ENCODE measurements around the gene LOXL4. TPM values are rescaled to one million over a fixed set of nuclear protein-coding genes. Genes with fewer than 3 reads are reported as not detected.

Gene LOXL4
- total and polyA plus RNA-seq, 3 experiments from 2014 or later, result 0.43 TPM; not detected in 2

DNA sequence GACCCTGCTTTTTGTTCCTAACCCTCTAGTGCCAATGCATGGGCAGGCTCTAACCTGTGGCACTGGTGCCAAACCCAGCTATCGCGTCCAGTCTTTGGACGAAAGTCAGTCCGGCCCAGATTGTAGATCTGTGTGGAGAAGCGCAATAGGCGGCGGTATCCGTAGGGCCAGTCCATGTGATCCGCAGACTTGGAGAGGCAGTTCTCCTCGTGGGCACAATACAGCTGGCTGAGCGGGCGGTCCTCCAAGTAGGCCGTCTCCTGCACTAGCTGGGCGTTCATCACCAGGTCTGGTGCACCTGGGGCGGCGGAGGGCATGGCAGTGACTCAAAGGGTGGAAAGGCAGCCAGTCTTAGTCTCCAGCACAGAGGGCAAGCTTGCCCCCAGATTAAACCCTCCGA is 14.5 kb downstream of the LOXL4 start:
- POLR2A ChIA-PET, result no interaction called here
- no peaks in the 10 kb centered on the region for H3K9me3 ChIP-seq (ENCODE audit: low read length)
- H3K4me3 ChIP-seq (ENCODE audit: low read length), result no peak overlapping the region
- Mint-ChIP-seq H3K9me3 (no peaks in the 10 kb centered on the region), H3K4me3 (no peak overlapping the region), H3K36me3 (peaks cover 0 to 57% (median 25%) of the 10 kb centered on the region in 3 donors), H3K4me1 (no peaks in the 10 kb centered on the region), H3K27me3 (no peaks in the 10 kb centered on the region), H3K27ac (no peak overlapping the region)
- no peaks in the 10 kb centered on the region for H3K27me3 ChIP-seq (ENCODE audit: insufficient read depth, low read length, poor library complexity, severe bottlenecking)
- CTCF ChIA-PET, result interaction anchor here (1.5 kb wide), 1 partner anchor 18 kb away, joined by 3 read pairs; no protein-coding TSS in a partner anchor
- peaks cover 8% of the 10 kb centered on the region for H3K36me3 ChIP-seq (ENCODE audit: insufficient read depth, low read length)
- no peaks in the 10 kb centered on the region for H3K4me1 ChIP-seq (ENCODE audit: insufficient read depth, low read length)
- DNase-seq, result no peak
- H3K27ac ChIP-seq (ENCODE audit: low read depth, low read length), result no peak overlapping the region

DNA sequence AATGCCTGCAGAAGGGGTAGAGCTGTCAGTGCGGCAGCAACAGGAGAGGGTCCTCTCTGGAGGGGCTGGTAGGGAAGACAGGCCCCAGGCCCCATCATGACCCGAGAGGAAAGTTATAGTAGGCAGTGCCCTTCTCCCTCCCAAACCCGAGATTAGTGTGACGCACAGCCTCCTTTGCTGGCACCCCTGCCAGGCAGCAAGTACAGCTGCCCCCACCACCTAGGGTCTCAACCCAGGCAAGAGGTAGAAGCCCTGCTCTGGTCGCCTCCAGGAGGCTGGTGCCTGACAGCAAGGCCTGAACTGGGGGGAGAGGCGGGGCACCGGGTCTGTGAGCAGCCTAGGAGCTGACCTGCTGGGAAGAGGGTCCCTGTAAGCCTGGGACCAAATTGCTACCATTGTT is 15.5 kb downstream of the LOXL4 start:
- H3K4me1 Mint-ChIP-seq, result no peaks in the 10 kb centered on the region
- Histone ChIP-seq H3K9me3 (ENCODE audit: low read length) (no peaks in the 10 kb centered on the region), H3K27me3 (ENCODE audit: insufficient read depth, low read length, poor library complexity, severe bottlenecking) (no peaks in the 10 kb centered on the region), H3K4me1 (ENCODE audit: insufficient read depth, low read length) (no peaks in the 10 kb centered on the region), H3K36me3 (ENCODE audit: insufficient read depth, low read length) (peaks cover 16% of the 10 kb centered on the region), H3K27ac (ENCODE audit: low read depth, low read length) (no peak overlapping the region), H3K4me3 (ENCODE audit: low read length) (no peak overlapping the region)
- ChIA-PET POLR2A (no interaction called here), CTCF (no interaction called here)
- no peak for DNase-seq
- no peak overlapping the region for H3K27ac Mint-ChIP-seq
- no peaks in the 10 kb centered on the region for H3K9me3 Mint-ChIP-seq
- H3K27me3 Mint-ChIP-seq, result no peaks in the 10 kb centered on the region
- H3K36me3 Mint-ChIP-seq, result peaks cover 0 to 67% (median 29%) of the 10 kb centered on the region in 3 donors
- H3K4me3 Mint-ChIP-seq, result no peak overlapping the region

DNA sequence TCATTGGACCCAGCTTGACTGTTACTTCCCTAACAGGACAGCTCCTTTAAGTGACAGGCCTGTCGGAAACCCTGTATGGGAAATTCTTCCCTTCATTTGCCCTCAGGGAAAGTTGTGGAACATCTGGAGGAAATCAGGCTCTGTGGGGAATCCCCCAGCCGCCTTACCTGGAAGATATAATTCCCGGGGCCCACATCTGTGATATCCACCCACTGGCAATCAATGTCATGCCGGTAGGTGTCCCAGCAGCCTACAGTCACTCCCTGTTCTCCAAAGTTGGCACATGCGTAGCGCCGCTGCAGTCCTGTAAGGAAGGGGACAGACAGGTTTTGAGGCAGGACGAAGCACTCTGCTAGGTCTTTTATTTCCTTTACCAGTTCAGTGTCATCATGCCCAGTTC is 16.6 kb downstream of the LOXL4 start:
- H3K9me3 Mint-ChIP-seq, result no peaks in the 10 kb centered on the region
- peaks cover 24% of the 10 kb centered on the region for H3K36me3 ChIP-seq (ENCODE audit: insufficient read depth, low read length)

DNA sequence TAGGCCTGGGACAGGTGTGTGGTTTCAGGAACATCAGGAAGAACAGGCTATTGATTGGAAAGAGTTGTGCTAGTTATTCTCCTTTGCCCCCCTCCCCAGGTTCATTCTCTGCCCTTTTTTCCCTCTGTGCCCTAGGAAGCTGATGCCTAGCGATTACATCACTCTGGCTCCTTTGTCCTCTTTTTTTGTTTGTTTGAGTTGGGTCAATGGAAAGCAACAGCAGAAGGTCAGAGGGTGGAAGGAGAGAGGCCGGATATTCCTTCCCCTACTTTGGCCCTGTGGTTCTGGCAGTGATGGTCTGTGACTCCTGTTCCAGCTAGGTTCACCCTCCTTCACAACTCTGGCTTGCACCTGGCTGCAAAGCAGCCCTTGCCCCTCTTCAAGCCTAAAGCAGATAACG is 18.9 kb downstream of the LOXL4 start:
- H3K4me1 ChIP-seq (ENCODE audit: insufficient read depth, low read length), result no peaks in the 10 kb centered on the region
- Mint-ChIP-seq H3K4me1 (no peaks in the 10 kb centered on the region), H3K27ac (peak overlapping the region in 3 of 8 donors; percentile 4 to 54 (median 35)), H3K4me3 (no peak overlapping the region), H3K9me3 (no peaks in the 10 kb centered on the region), H3K27me3 (no peaks in the 10 kb centered on the region), H3K36me3 (peaks cover 2 to 82% (median 31%) of the 10 kb centered on the region in 3 donors)
- no peaks in the 10 kb centered on the region for H3K9me3 ChIP-seq (ENCODE audit: low read length)
- no peak overlapping the region for H3K4me3 ChIP-seq (ENCODE audit: low read length)
- POLR2A ChIA-PET, result no interaction called here
- H3K27me3 ChIP-seq (ENCODE audit: insufficient read depth, low read length, poor library complexity, severe bottlenecking), result no peaks in the 10 kb centered on the region
- CTCF ChIA-PET, result no interaction called here
- H3K27ac ChIP-seq (ENCODE audit: low read depth, low read length), result no peak overlapping the region
- no peak for DNase-seq
- H3K36me3 ChIP-seq (ENCODE audit: insufficient read depth, low read length), result peaks cover 39% of the 10 kb centered on the region

More for the DNA sequence above, 16.6 kb downstream of the LOXL4 start:
- Histone ChIP-seq H3K27me3 (ENCODE audit: insufficient read depth, low read length, poor library complexity, severe bottlenecking) (no peaks in the 10 kb centered on the region), H3K9me3 (ENCODE audit: low read length) (no peaks in the 10 kb centered on the region), H3K27ac (ENCODE audit: low read depth, low read length) (no peak overlapping the region), H3K4me1 (ENCODE audit: insufficient read depth, low read length) (no peaks in the 10 kb centered on the region), H3K4me3 (ENCODE audit: low read length) (no peak overlapping the region)
- POLR2A ChIA-PET, result no interaction called here
- Mint-ChIP-seq H3K27me3 (no peaks in the 10 kb centered on the region), H3K36me3 (peaks cover 0 to 77% (median 28%) of the 10 kb centered on the region in 3 donors), H3K4me3 (no peak overlapping the region), H3K27ac (no peak overlapping the region), H3K4me1 (no peaks in the 10 kb centered on the region)
- CTCF ChIA-PET, result no interaction called here
- DNase-seq, result no peak

DNA sequence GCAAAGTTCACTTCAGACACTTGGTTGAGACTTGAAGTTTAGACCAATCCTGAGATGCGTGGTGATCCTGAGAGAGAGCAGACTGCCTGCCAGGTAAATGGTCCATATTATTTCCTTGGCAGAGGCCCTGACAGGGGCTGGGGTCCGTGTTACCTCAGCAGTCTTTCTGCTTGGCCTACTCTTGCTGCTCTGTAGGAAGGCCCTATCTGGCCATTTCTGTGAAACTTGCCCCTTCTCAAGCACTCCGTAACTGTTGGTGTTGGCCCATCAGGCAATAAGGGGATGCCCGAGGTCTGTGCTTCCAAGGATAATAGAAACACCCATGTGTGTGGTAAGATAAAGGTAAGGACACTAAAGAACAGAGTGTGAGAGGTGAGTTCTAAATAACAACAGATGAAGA is 20.0 kb downstream of the LOXL4 start:
- ChIA-PET POLR2A (no interaction called here), CTCF (no interaction called here)
- H3K4me3 ChIP-seq (ENCODE audit: low read length), result no peak overlapping the region
- no peak for DNase-seq
- Mint-ChIP-seq H3K27ac (peak overlapping the region in 1 of 8 donors; percentile 91), H3K27me3 (no peaks in the 10 kb centered on the region), H3K4me1 (no peaks in the 10 kb centered on the region), H3K4me3 (no peak overlapping the region), H3K9me3 (no peaks in the 10 kb centered on the region), H3K36me3 (peaks cover 7 to 90% (median 35%) of the 10 kb centered on the region in 3 donors)
- no peak overlapping the region for H3K27ac ChIP-seq (ENCODE audit: low read depth, low read length)
- H3K4me1 ChIP-seq (ENCODE audit: insufficient read depth, low read length), result no peaks in the 10 kb centered on the region
- peaks cover 44% of the 10 kb centered on the region for H3K36me3 ChIP-seq (ENCODE audit: insufficient read depth, low read length)
- no peaks in the 10 kb centered on the region for H3K9me3 ChIP-seq (ENCODE audit: low read length)
- H3K27me3 ChIP-seq (ENCODE audit: insufficient read depth, low read length, poor library complexity, severe bottlenecking), result no peaks in the 10 kb centered on the region

DNA sequence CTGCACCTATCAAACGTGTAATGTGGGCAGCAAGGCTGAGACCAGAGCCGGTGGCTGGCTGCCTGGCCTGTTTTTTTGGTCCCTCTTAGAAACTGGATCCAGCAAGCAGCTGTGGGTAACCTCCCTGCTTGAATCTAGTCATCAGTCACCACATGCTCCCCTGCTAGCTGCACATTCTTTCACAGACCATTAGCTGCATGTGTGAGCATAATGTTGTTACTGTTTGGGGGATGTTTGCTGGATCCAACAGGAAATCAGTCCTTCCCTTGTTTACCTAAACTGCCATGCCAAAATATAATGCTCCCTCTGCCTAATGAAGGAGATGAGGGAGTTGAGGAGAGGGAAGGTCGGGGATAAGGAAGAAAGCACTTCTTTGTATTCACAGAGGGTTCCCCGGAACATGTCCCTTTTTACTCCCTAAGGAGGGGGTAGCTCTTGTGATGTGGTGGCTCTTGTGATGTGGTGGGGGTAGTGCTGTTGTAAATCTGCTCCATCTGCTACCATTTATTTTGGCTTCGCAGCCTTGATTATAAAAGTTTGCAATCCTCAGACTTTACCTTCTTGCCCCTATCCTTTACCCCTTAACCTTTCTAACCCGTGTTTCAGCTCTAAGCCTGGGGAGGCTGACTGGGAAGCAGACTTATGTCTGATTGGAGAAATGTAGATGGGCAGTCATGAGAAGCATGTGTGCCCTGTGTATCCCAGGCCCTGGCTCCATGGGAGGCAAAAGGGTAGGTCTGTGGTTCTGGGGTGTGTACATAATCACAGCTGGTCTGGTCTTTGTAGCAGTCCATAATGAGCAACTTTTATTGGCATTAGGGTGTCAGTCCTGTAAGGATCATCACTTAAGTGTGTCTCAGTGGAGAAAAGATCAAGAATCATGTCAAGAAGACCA is 20.8 kb downstream of the LOXL4 start:
- POLR2A ChIA-PET, result no interaction called here
- Histone ChIP-seq H3K36me3 (ENCODE audit: insufficient read depth, low read length) (peaks cover 46% of the 10 kb centered on the region), H3K4me1 (ENCODE audit: insufficient read depth, low read length) (no peaks in the 10 kb centered on the region), H3K9me3 (ENCODE audit: low read length) (no peaks in the 10 kb centered on the region), H3K27ac (ENCODE audit: low read depth, low read length) (no peak overlapping the region), H3K27me3 (ENCODE audit: insufficient read depth, low read length, poor library complexity, severe bottlenecking) (no peaks in the 10 kb centered on the region), H3K4me3 (ENCODE audit: low read length) (no peak overlapping the region)
- Mint-ChIP-seq H3K9me3 (no peaks in the 10 kb centered on the region), H3K36me3 (peaks cover 7 to 94% (median 35%) of the 10 kb centered on the region in 3 donors), H3K27me3 (no peaks in the 10 kb centered on the region), H3K4me3 (no peak overlapping the region), H3K27ac (peak overlapping the region in 4 of 8 donors; percentile 11 to 47 (median 37)), H3K4me1 (no peaks in the 10 kb centered on the region)
- DNase-seq, result no peak
- CTCF ChIA-PET, result interaction anchor here (1.2 kb wide), 1 partner anchor 42 kb away, joined by 3 read pairs; no protein-coding TSS in a partner anchor

DNA sequence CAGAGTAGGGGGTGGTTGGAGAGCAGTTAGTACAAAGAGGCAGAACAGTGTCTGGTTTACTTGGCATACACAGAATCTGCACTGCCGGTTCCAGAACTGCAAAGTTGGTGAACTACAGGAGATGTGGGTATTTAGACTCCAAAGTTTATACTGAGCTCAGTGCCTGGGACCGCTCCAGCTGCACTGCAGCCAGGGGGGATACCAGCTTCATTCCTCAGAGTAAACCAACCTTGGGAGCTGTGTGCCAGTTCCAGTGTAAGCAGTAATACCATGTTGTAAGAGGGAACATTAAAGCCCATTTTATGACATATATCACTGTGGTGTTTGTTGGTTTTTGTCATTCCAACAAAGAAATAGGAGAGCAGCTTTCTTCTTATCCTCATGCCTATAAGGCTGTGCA is 23.4 kb downstream of the LOXL4 start:
- ChIA-PET CTCF (no interaction called here), POLR2A (interaction anchor here (0.6 kb wide), 1 partner anchor 17 kb away, joined by 3 read pairs; no protein-coding TSS in a partner anchor)
- H3K4me3 Mint-ChIP-seq, result no peak overlapping the region
- H3K9me3 Mint-ChIP-seq, result no peaks in the 10 kb centered on the region
- H3K4me1 Mint-ChIP-seq, result no peaks in the 10 kb centered on the region
- Histone ChIP-seq H3K4me1 (ENCODE audit: insufficient read depth, low read length) (no peaks in the 10 kb centered on the region), H3K27me3 (ENCODE audit: insufficient read depth, low read length, poor library complexity, severe bottlenecking) (no peaks in the 10 kb centered on the region), H3K9me3 (ENCODE audit: low read length) (no peaks in the 10 kb centered on the region), H3K27ac (ENCODE audit: low read depth, low read length) (no peak overlapping the region), H3K36me3 (ENCODE audit: insufficient read depth, low read length) (peaks cover 42% of the 10 kb centered on the region), H3K4me3 (ENCODE audit: low read length) (no peak overlapping the region)
- no peak for DNase-seq
- H3K27me3 Mint-ChIP-seq, result no peaks in the 10 kb centered on the region
- H3K27ac Mint-ChIP-seq, result no peak overlapping the region
- H3K36me3 Mint-ChIP-seq, result peaks cover 7 to 87% (median 30%) of the 10 kb centered on the region in 3 donors

DNA sequence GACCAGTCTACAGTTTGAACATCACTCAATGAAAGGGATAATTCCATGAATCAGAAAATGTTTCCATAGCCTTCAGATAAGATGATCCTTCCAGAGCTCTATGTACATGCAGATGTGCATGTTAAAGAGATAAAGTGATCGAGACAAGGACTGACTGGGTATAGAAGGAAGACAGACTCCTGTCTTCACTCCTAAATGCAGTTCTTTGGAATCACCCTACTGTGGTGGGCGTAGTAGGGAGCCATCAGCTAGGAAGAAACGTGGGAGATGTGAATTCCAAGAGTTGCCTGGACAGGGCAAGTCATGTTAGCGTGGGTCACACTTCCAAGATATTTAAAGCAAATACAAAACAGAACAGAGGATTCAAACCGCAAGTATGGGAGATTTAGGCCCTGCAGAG is 23.9 kb downstream of the LOXL4 start:
- Mint-ChIP-seq H3K36me3 (peaks cover 7 to 87% (median 32%) of the 10 kb centered on the region in 3 donors), H3K27ac (peak overlapping the region in 1 of 8 donors; percentile 47), H3K4me1 (no peaks in the 10 kb centered on the region), H3K4me3 (no peak overlapping the region), H3K9me3 (no peaks in the 10 kb centered on the region), H3K27me3 (no peaks in the 10 kb centered on the region)
- H3K27me3 ChIP-seq (ENCODE audit: insufficient read depth, low read length, poor library complexity, severe bottlenecking), result no peaks in the 10 kb centered on the region
- no peaks in the 10 kb centered on the region for H3K9me3 ChIP-seq (ENCODE audit: low read length)
- peaks cover 42% of the 10 kb centered on the region for H3K36me3 ChIP-seq (ENCODE audit: insufficient read depth, low read length)
- H3K4me3 ChIP-seq (ENCODE audit: low read length), result no peak overlapping the region
- POLR2A ChIA-PET, result no interaction called here
- H3K4me1 ChIP-seq (ENCODE audit: insufficient read depth, low read length), result no peaks in the 10 kb centered on the region
- H3K27ac ChIP-seq (ENCODE audit: low read depth, low read length), result no peak overlapping the region
- no peak for DNase-seq
- CTCF ChIA-PET, result no interaction called here

All from CD8-positive, alpha-beta memory T cell (primary cell).